LoVo (cell line): ENCODE results near the gene ITIH4.

Experiments
- DNase-seq: peaks from one replicate; pipeline ENCODE4 v3.0.0-alpha.2; 2016; ENCODE audit warnings: low spot score

Gene ITIH4

GRCh38 chr3:52831500-52832301, 1.2 kb upstream of the ITIH4 start:
- peak; percentile 78 for DNase-seq

- no peak for DNase-seq
Observed at GRCh38 chr3:52829906-52830463, 487 bp downstream of the ITIH4 start.

GRCh38 chr3:52829482-52829881, 990 bp downstream of the ITIH4 start:
- DNase-seq, result no peak

- no peak for DNase-seq
Observed at GRCh38 chr3:52827866-52828376, 2.6 kb downstream of the ITIH4 start.

- no peak for DNase-seq
Observed at GRCh38 chr3:52827441-52827840, 3.0 kb downstream of the ITIH4 start.

GRCh38 chr3:52824037-52824436, 6.4 kb downstream of the ITIH4 start:
- no peak for DNase-seq

- no peak for DNase-seq
Observed at GRCh38 chr3:52822363-52822762, 8.1 kb downstream of the ITIH4 start.

GRCh38 chr3:52820736-52821135, 9.7 kb downstream of the ITIH4 start:
- no peak for DNase-seq

GRCh38 chr3:52819936-52820335, 10.5 kb downstream of the ITIH4 start:
- DNase-seq, result no peak

GRCh38 chr3:52817860-52818259, 12.6 kb downstream of the ITIH4 start:
- DNase-seq, result no peak

GRCh38 chr3:52817221-52817620, 13.3 kb downstream of the ITIH4 start:
- DNase-seq, result no peak

- DNase-seq, result no peak
Observed at GRCh38 chr3:52816654-52817053, 13.8 kb downstream of the ITIH4 start.

GRCh38 chr3:52816199-52816598, 14.3 kb downstream of the ITIH4 start:
- no peak for DNase-seq

- DNase-seq, result no peak
Observed at GRCh38 chr3:52813810-52814209, 16.7 kb downstream of the ITIH4 start.

GRCh38 chr3:52811452-52812011, 18.9 kb downstream of the ITIH4 start:
- DNase-seq, result no peak

- DNase-seq, result no peak
Observed at GRCh38 chr3:52810923-52811322, 19.5 kb downstream of the ITIH4 start.

- DNase-seq, result no peak
Observed at GRCh38 chr3:52809662-52810377, 20.7 kb downstream of the ITIH4 start.

GRCh38 chr3:52809149-52809548, 21.3 kb downstream of the ITIH4 start:
- no peak for DNase-seq

GRCh38 chr3:52805270-52806039, 25.0 kb downstream of the ITIH4 start:
- DNase-seq, result no peak

GRCh38 chr3:52801839-52802238, 28.6 kb downstream of the ITIH4 start:
- DNase-seq, result no peak

- no peak for DNase-seq
Observed at GRCh38 chr3:52800079-52800478, 30.4 kb downstream of the ITIH4 start.

- DNase-seq, result peak; percentile 27
Observed at GRCh38 chr3:52798978-52799476, 31.4 kb downstream of the ITIH4 start.
